Esophagus squamous epithelium (tissue), 5 donors: ENCODE results near the gene WNT2B. TPM values are rescaled to one million over a fixed set of nuclear protein-coding genes. Genes with fewer than 3 reads are reported as not detected.
A peak's percentile ranks its signal among the peaks of the same experiment; 100 is the strongest.

Source experiments
- DNase-seq: peaks from one replicate; lab custom pipeline; 2025; lab: John Stamatoyannopoulos, UW
- H3K27ac ChIP-seq, 4 donors: fragments of 200-600 bp; sonication (generic); one replicate each; pipeline ENCODE4 v1.5.1; 2016 to 2019; ENCODE audit warnings: mild to moderate bottlenecking in 1 of 4
- H3K27me3 ChIP-seq, 4 donors: fragments of 200-600 bp; sonication (generic); 1 replicate in 3 of 4; 2 replicates in 1 of 4; pipeline versions ENCODE4 v1.5.1 to v1.6.0; 2017 to 2021; ENCODE audit warnings: antibody characterized with exemption in 1 of 4
- H3K36me3 ChIP-seq, 3 donors: fragments of 200-600 bp; sonication (generic); one replicate each; pipeline ENCODE4 v1.5.1; 2016 to 2019
- H3K4me1 ChIP-seq, 3 donors: fragments of 200-600 bp; sonication (generic); one replicate each; pipeline ENCODE4 v1.5.1; 2017 to 2019
- H3K4me3 ChIP-seq, 4 donors: fragments of 200-600 bp; sonication (generic); 1 replicate in 3 of 4; 2 replicates in 1 of 4; pipeline ENCODE4 v1.5.1; 2016 to 2019; ENCODE audit warnings: mild to moderate bottlenecking in 2 of 4, moderate library complexity in 1 of 4
- H3K9me3 ChIP-seq, 3 donors: fragments of 200-600 bp; sonication (generic); one replicate each; pipeline ENCODE4 v1.5.1; 2016 to 2019
- CTCF ChIP-seq, 6 experiments: fragments of 450-650 bp in 4 of 6; fragments of 200-600 bp in 2 of 6; sonication (generic) in 2 of 6; IDR thresholded peaks; one replicate each; pipeline ENCODE4 v1.5.1; 2016 to 2019; ENCODE audit warnings: antibody characterized with exemption in 6 of 6, mild to moderate bottlenecking in 4 of 6, moderate library complexity in 4 of 6
- POLR2A ChIP-seq, 4 donors: fragments of 450-650 bp; IDR thresholded peaks; one replicate each; pipeline ENCODE4 v1.6.1; 2017; ENCODE audit warnings: antibody characterized with exemption in 4 of 4, mild to moderate bottlenecking in 4 of 4, moderate library complexity in 3 of 4
- WGBS, 2 donors: methylation state at CpG; one replicate each; pipeline ENCODE4 v1.1.5; 2018; 5-methylcytosine and 5-hydroxymethylcytosine counted together
- intact Hi-C: fragments of 100-400 bp; cut with DNase I; formaldehyde crosslinking; loops from one replicate; pipeline ENCODE4 v1.15.0; 2022
- total RNA-seq, 4 donors: library from RNA; depleted of rRNA; stranded (reverse); fragments of >200 nt; gene quantifications; one replicate each; pipeline ENCODE4 v1.1.0, GENCODE V29; 2016
- donor health status: DM: yes; HTN: yes; CAD: no.

Gene WNT2B
- total RNA-seq, 4 donors from 2014 or later = 2.9 to 11.6 (median 8.2) TPM

GRCh38 chr1:112507336-112507735 lies 1.4 kb upstream of the WNT2B start:
- H3K4me3 ChIP-seq = peak overlapping the region in 1 of 4 donors; percentile 75
- no peak for TF ChIP-seq POLR2A (IDR thresholded peaks at IDR 0.05)
- no peak for TF ChIP-seq CTCF (IDR thresholded peaks at IDR 0.05)
- WGBS, 2 donors = 82% methylated on average over 9 of the region's 9 CpGs; no CpG with 5 or more reads in 1 of the 2 donors

GRCh38 chr1:112507921-112508277 lies 866 bp upstream of the WNT2B start:
- WGBS, 2 donors = 0% methylated on average over 3 of the region's 15 CpGs; no CpG with 5 or more reads in 1 of the 2 donors
- H3K27me3 ChIP-seq = peaks cover 0 to 56% (median 3%) of the 10 kb centered on the region in 4 donors
- no peaks in the 10 kb centered on the region for H3K9me3 ChIP-seq
- H3K36me3 ChIP-seq = no peaks in the 10 kb centered on the region
- TF ChIP-seq CTCF (IDR thresholded peaks at IDR 0.05) (no peak), POLR2A (IDR thresholded peaks at IDR 0.05) (no peak)
- DNase-seq = no peak
- peaks cover 12 to 61% (median 23%) of the 10 kb centered on the region in 3 donors for H3K4me1 ChIP-seq
- peak overlapping the region; percentile 51 to 75 (median 74) for H3K4me3 ChIP-seq
- peak overlapping the region in 1 of 4 donors; percentile 13 for H3K27ac ChIP-seq
- intact Hi-C loops = loop anchor here (10.0 kb wide), 1 partner anchor 197 kb away; the partner anchor contains the start of gene RHOC

More at GRCh38 chr1:112507336-112507735, 1.4 kb upstream of the WNT2B start:
- Histone ChIP-seq H3K27me3 (peaks cover 0 to 60% (median 3%) of the 10 kb centered on the region in 4 donors), H3K36me3 (no peaks in the 10 kb centered on the region), H3K4me1 (peaks cover 11 to 61% (median 24%) of the 10 kb centered on the region in 3 donors), H3K27ac (no peak overlapping the region), H3K9me3 (no peaks in the 10 kb centered on the region)
- intact Hi-C loops = loop anchor here (10.0 kb wide), 1 partner anchor 197 kb away; the partner anchor contains the start of gene RHOC
- no peak for DNase-seq

GRCh38 chr1:112509005-112509659 lies 367 bp downstream of the WNT2B start:
- Histone ChIP-seq H3K36me3 (no peaks in the 10 kb centered on the region), H3K4me1 (peaks cover 20 to 69% (median 28%) of the 10 kb centered on the region in 3 donors), H3K27me3 (peaks cover 0 to 43% (median 3%) of the 10 kb centered on the region in 4 donors), H3K9me3 (no peaks in the 10 kb centered on the region), H3K27ac (peak overlapping the region; percentile 43 to 82 (median 67)), H3K4me3 (peak overlapping the region; percentile 51 to 75 (median 74))
- no peak for DNase-seq
- intact Hi-C loops = loop anchor here (10.0 kb wide), 1 partner anchor 196 kb away; the partner anchor contains the start of gene RHOC
- WGBS, 2 donors = 47% methylated on average over 12 of the region's 66 CpGs; no CpG with 5 or more reads in 1 of the 2 donors
- TF ChIP-seq CTCF (IDR thresholded peaks at IDR 0.05) (no peak), POLR2A (IDR thresholded peaks at IDR 0.05) (no peak)

- H3K27ac ChIP-seq = peak overlapping the region in 3 of 4 donors; percentile 43 to 82 (median 71)
- TF ChIP-seq POLR2A (IDR thresholded peaks at IDR 0.05) (no peak), CTCF (IDR thresholded peaks at IDR 0.05) (no peak)
- H3K4me1 ChIP-seq = peaks cover 20 to 71% (median 28%) of the 10 kb centered on the region in 3 donors
- no peaks in the 10 kb centered on the region for H3K9me3 ChIP-seq
- no peak for DNase-seq
- peaks cover 0 to under 1% (median 0%) of the 10 kb centered on the region in 3 donors for H3K36me3 ChIP-seq
- intact Hi-C loops = loop anchor here (10.0 kb wide), 1 partner anchor 195 kb away; the partner anchor contains the start of gene RHOC
- 65 to 73% methylated on average over 7 to 16 of the region's 16 CpGs for WGBS, 2 donors
- peak overlapping the region; percentile 51 to 75 (median 74) for H3K4me3 ChIP-seq
- H3K27me3 ChIP-seq = peaks cover 0 to 38% (median 3%) of the 10 kb centered on the region in 4 donors
These were observed 954 bp downstream of the WNT2B start for GRCh38 chr1:112509660-112510178.
